ENCODE measurements around the gene MTOR. TPM values are rescaled to one million over a fixed set of nuclear protein-coding genes. Genes with fewer than 3 reads are reported as not detected.

MTOR gene
- total RNA-seq, 1 donor from 2014 or later: 55.8 TPM

GRCh38 chr1:11070876-11071275 lies 191.5 kb downstream of the MTOR start:
- Histone ChIP-seq H3F3A (ENCODE audit: low read depth) (no peaks in the 10 kb centered on the region), H3K9me3 (ENCODE audit: low read depth) (no peaks in the 10 kb centered on the region), H3K9ac (no peak overlapping the region), H3K27ac (no peak overlapping the region), H3K4me1 (no peaks in the 10 kb centered on the region), H4K20me1 (ENCODE audit: low read depth) (no peaks in the 10 kb centered on the region), H3K4me2 (no peak overlapping the region), H3K79me2 (ENCODE audit: low read depth) (no peaks in the 10 kb centered on the region), H3K36me3 (peaks cover 1% of the 10 kb centered on the region), H3K4me3 (no peak overlapping the region), H3K27me3 (no peaks in the 10 kb centered on the region), H2AFZ (replicated peaks) (no peak overlapping the region)
- no peak for DNase-seq (ENCODE audit: low spot score)
- Mint-ChIP-seq H3K27me3 (ENCODE audit: insufficient read depth, low read depth) (no peaks in the 10 kb centered on the region), H3K36me3 (peaks cover 42% of the 10 kb centered on the region), H3K9me3 (no peaks in the 10 kb centered on the region), H3K4me3 (no peak overlapping the region), H3K27ac (no peak overlapping the region), H3K4me1 (no peaks in the 10 kb centered on the region)
- no peak for TF ChIP-seq EZH2 (IDR thresholded peaks at IDR 0.05)
- TF ChIP-seq CTCF (IDR thresholded peaks at IDR 0.05): no peak
- no peak for TF ChIP-seq EZH2phosphoT487 (IDR thresholded peaks at IDR 0.05)

GRCh38 chr1:11068600-11069473 lies 193.5 kb downstream of the MTOR start:
- no peaks in the 10 kb centered on the region for H3K4me1 Mint-ChIP-seq
- Histone ChIP-seq H3F3A (ENCODE audit: low read depth) (peaks cover 15% of the 10 kb centered on the region), H3K27me3 (no peaks in the 10 kb centered on the region), H4K20me1 (ENCODE audit: low read depth) (no peaks in the 10 kb centered on the region), H3K27ac (no peak overlapping the region), H3K4me3 (no peak overlapping the region), H3K4me2 (no peak overlapping the region), H3K79me2 (ENCODE audit: low read depth) (no peaks in the 10 kb centered on the region), H3K36me3 (peaks cover 9% of the 10 kb centered on the region), H3K9ac (no peak overlapping the region), H2AFZ (replicated peaks) (no peak overlapping the region), H3K9me3 (ENCODE audit: low read depth) (no peaks in the 10 kb centered on the region), H3K4me1 (no peaks in the 10 kb centered on the region)
- peaks cover 46% of the 10 kb centered on the region for H3K36me3 Mint-ChIP-seq
- no peaks in the 10 kb centered on the region for H3K9me3 Mint-ChIP-seq
- no peak for DNase-seq (ENCODE audit: low spot score)
- no peaks in the 10 kb centered on the region for H3K27me3 Mint-ChIP-seq (ENCODE audit: insufficient read depth, low read depth)
- H3K4me3 Mint-ChIP-seq: no peak overlapping the region
- no peak overlapping the region for H3K27ac Mint-ChIP-seq
- TF ChIP-seq EZH2 (IDR thresholded peaks at IDR 0.05) (no peak), CTCF (IDR thresholded peaks at IDR 0.05) (no peak), EZH2phosphoT487 (IDR thresholded peaks at IDR 0.05) (no peak)

DNA sequence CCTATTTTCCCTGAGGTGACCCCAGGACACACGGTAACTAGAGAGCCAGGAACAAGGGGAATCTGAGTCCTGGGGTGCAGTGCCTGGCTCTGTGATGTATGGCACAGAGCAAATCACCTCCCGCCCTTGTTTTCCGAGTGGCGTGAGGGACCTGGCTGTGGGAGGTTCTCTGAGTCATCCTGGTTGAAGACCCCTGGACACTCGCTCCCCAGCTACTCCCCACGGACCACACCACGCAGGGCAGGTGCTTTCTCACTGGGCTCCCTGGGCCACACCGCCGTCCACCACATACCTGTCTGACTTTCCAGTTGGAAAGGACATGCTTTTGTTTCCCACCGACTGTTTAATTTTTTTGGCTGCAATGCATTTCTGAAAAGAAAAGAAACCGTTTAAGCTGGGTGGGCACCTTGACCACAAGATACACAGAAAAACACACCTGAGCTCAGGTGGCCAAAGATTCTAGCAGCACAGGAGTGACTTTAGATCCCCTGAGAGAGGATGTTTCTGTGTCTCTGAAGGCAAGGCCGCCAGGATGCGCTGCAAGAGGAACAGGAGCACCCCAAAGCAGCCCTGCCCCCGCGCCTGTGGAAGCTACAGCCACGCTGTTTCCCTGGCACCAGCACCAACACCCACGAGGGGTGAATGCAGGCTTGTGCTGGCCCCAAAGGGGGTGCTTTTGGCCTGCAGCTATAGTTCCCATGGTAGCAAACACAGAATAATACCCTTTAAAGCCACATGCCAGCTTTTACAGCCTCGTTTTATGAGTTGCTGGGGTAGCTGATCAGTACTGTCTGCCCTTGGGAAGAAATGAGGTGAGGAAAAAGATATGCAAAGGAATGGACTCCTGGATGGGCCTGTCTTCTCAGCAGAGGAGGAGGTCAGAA lies 194.4 kb downstream of the MTOR start:
- H3K27ac ChIP-seq: no peak overlapping the region
- no peak overlapping the region for H3K4me3 ChIP-seq
- no peaks in the 10 kb centered on the region for H4K20me1 ChIP-seq (ENCODE audit: low read depth)
- H3K9me3 Mint-ChIP-seq: no peaks in the 10 kb centered on the region
- H3K79me2 ChIP-seq (ENCODE audit: low read depth): no peaks in the 10 kb centered on the region
- H3K4me3 Mint-ChIP-seq: no peak overlapping the region
- no peak for DNase-seq (ENCODE audit: low spot score)
- H3K4me2 ChIP-seq: no peak overlapping the region
- H3K27me3 ChIP-seq: no peaks in the 10 kb centered on the region
- H3K27me3 Mint-ChIP-seq (ENCODE audit: insufficient read depth, low read depth): no peaks in the 10 kb centered on the region
- H3K4me1 ChIP-seq: no peaks in the 10 kb centered on the region
- H3K9me3 ChIP-seq (ENCODE audit: low read depth): no peaks in the 10 kb centered on the region
- no peak for TF ChIP-seq EZH2 (IDR thresholded peaks at IDR 0.05)
- no peak for TF ChIP-seq CTCF (IDR thresholded peaks at IDR 0.05)
- TF ChIP-seq EZH2phosphoT487 (IDR thresholded peaks at IDR 0.05): no peak
- H2AFZ ChIP-seq (replicated peaks): no peak overlapping the region
- peaks cover 9% of the 10 kb centered on the region for H3K36me3 ChIP-seq
- H3K9ac ChIP-seq: no peak overlapping the region
- peaks cover 15% of the 10 kb centered on the region for H3F3A ChIP-seq (ENCODE audit: low read depth)
- no peak overlapping the region for H3K27ac Mint-ChIP-seq
- peaks cover 45% of the 10 kb centered on the region for H3K36me3 Mint-ChIP-seq
- no peaks in the 10 kb centered on the region for H3K4me1 Mint-ChIP-seq

Measured in neural progenitor cell (in vitro differentiated cells).